ENCODE results near the gene CCDC73. TPM values are rescaled to one million over a fixed set of nuclear protein-coding genes. Genes with fewer than 3 reads are reported as not detected.
"Not testable (repeated sequence)": the region's sequence is repeated elsewhere in the genome, so short reads cannot be mapped to it uniquely, and the experiment has no call there.

Gene CCDC73
- total RNA-seq, 1 experiment from 2014 or later: 0.04 TPM

GRCh38 chr11:32597921-32598320 is 196.5 kb downstream of the CCDC73 start:
- Histone ChIP-seq H2AFZ (ENCODE audit: low read length) (no peak overlapping the region), H3T11ph (ENCODE audit: low read length) (no peak overlapping the region), H3K79me2 (ENCODE audit: insufficient read depth, low read length) (no peaks in the 10 kb centered on the region), H3K4me1 (ENCODE audit: insufficient read depth, low read length) (no peaks in the 10 kb centered on the region), H4K5ac (ENCODE audit: insufficient read length, low read depth, low read length) (no peak overlapping the region), H3K14ac (ENCODE audit: insufficient read depth, low read length) (no peak overlapping the region), H4K8ac (replicated peaks; ENCODE audit: insufficient read length, low read depth, low read length) (no peak overlapping the region), H3K79me1 (ENCODE audit: insufficient read depth, low read depth, low read length, poor library complexity, severe bottlenecking) (no peaks in the 10 kb centered on the region), H3K23me2 (ENCODE audit: insufficient read length, low read depth, low read length, poor library complexity, severe bottlenecking) (no peaks in the 10 kb centered on the region), H3K23ac (ENCODE audit: insufficient read length, low read depth, low read length) (no peak overlapping the region), H2BK20ac (ENCODE audit: low read depth, low read length, poor library complexity, severe bottlenecking) (no peak overlapping the region), H3K9ac (ENCODE audit: extremely low read depth, insufficient read length, low read length) (no peak overlapping the region), H3K56ac (ENCODE audit: insufficient read length, low read depth, low read length) (no peak overlapping the region), H4K91ac (ENCODE audit: insufficient read length, low read depth, low read length) (no peak overlapping the region), H3K4ac (ENCODE audit: low read depth, low read length) (no peak overlapping the region), H2BK12ac (ENCODE audit: insufficient read length, low read depth, low read length) (no peak overlapping the region), H2BK15ac (ENCODE audit: low read depth, low read length) (no peak overlapping the region), H3K27me3 (ENCODE audit: insufficient read depth, low read length) (no peaks in the 10 kb centered on the region), H2AK5ac (ENCODE audit: insufficient read length, low read length) (no peak overlapping the region), H2BK5ac (ENCODE audit: insufficient read length, low read length) (no peak overlapping the region), H3K18ac (ENCODE audit: insufficient read length, low read depth, low read length) (no peak overlapping the region), H4K20me1 (ENCODE audit: control insufficient read depth, insufficient read depth, insufficient read length) (no peaks in the 10 kb centered on the region), H2BK120ac (ENCODE audit: low read depth, low read length, poor library complexity, severe bottlenecking) (no peak overlapping the region), H3K27ac (ENCODE audit: insufficient read length, low read depth, low read length) (no peak overlapping the region), H3K4me2 (ENCODE audit: insufficient read depth, insufficient read length, low read length) (no peak overlapping the region), H3K9me3 (ENCODE audit: control insufficient read depth, low read depth, low read length) (no peaks in the 10 kb centered on the region)
- peak overlapping the region in 1 of 3 experiments; percentile 3; a peak in 2 of 7 replicates for H3K27ac Mint-ChIP-seq
- no peak for DNase-seq
- H3K9me3 Mint-ChIP-seq: no peaks in the 10 kb centered on the region
- WGBS (ENCODE audit: extremely low coverage, insufficient read length, low lambda C conversion rate): no CpG with 5 or more reads among the region's 1 CpG
- H3K4me3 Mint-ChIP-seq: no peak overlapping the region
- TF ChIP-seq CTCF (conservative IDR thresholded peaks at IDR 0.05): no peak
- no peaks in the 10 kb centered on the region for H3K27me3 Mint-ChIP-seq (ENCODE audit: low read depth)
- peaks cover 7 to 12% of the 10 kb centered on the region in 2 experiments for H3K4me1 Mint-ChIP-seq
- peaks cover 43 to 79% (median 70%) of the 10 kb centered on the region in 3 experiments for H3K36me3 Mint-ChIP-seq (ENCODE audit: insufficient read depth in 1 of 3, low read depth in 3 of 3)

DNA sequence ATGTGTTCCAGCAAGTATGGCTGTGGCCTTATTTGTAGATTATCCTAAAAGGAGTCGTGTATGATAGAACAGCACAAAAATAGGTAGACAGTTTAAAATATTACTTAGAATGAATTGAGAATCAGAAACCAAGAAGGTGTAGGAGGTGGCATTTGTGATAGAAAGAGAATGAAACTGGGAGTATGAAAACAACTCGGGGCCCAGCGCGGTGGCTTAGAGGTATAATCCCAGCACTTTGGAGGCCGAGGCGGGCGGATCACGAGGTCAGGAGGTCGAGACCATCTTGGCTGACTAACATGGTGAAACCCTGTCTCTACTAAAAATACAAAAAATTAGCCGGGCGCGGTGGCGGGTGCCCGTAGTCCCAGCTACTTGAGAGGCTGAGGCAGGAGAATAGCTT is 198.3 kb downstream of the CCDC73 start:
- peaks cover 44 to 79% (median 74%) of the 10 kb centered on the region in 3 experiments for H3K36me3 Mint-ChIP-seq (ENCODE audit: insufficient read depth in 1 of 3, low read depth in 3 of 3)

More for the DNA sequence above, 198.3 kb downstream of the CCDC73 start:
- H3K23ac ChIP-seq (ENCODE audit: insufficient read length, low read depth, low read length); H3K79me1 ChIP-seq (ENCODE audit: insufficient read depth, low read depth, low read length, poor library complexity, severe bottlenecking); H3K23me2 ChIP-seq (ENCODE audit: insufficient read length, low read depth, low read length, poor library complexity, severe bottlenecking); H2BK15ac ChIP-seq (ENCODE audit: low read depth, low read length); H3K4me3 Mint-ChIP-seq; DNase-seq; H3K14ac ChIP-seq (ENCODE audit: insufficient read depth, low read length); H3K27ac ChIP-seq (ENCODE audit: insufficient read length, low read depth, low read length); H2BK12ac ChIP-seq (ENCODE audit: insufficient read length, low read depth, low read length); H3K4me1 ChIP-seq (ENCODE audit: insufficient read depth, low read length); H2BK5ac ChIP-seq (ENCODE audit: insufficient read length, low read length); H3K27me3 Mint-ChIP-seq (ENCODE audit: low read depth); H3K4me2 ChIP-seq (ENCODE audit: insufficient read depth, insufficient read length, low read length); H3K27ac Mint-ChIP-seq; H3K79me2 ChIP-seq (ENCODE audit: insufficient read depth, low read length); H2AK5ac ChIP-seq (ENCODE audit: insufficient read length, low read length); H4K20me1 ChIP-seq (ENCODE audit: control insufficient read depth, insufficient read depth, insufficient read length); H3T11ph ChIP-seq (ENCODE audit: low read length); H2BK20ac ChIP-seq (ENCODE audit: low read depth, low read length, poor library complexity, severe bottlenecking); H4K8ac ChIP-seq (replicated peaks; ENCODE audit: insufficient read length, low read depth, low read length); H3K56ac ChIP-seq (ENCODE audit: insufficient read length, low read depth, low read length); H4K5ac ChIP-seq (ENCODE audit: insufficient read length, low read depth, low read length); H3K9me3 ChIP-seq (ENCODE audit: control insufficient read depth, low read depth, low read length); H4K91ac ChIP-seq (ENCODE audit: insufficient read length, low read depth, low read length); H2BK120ac ChIP-seq (ENCODE audit: low read depth, low read length, poor library complexity, severe bottlenecking); H3K4ac ChIP-seq (ENCODE audit: low read depth, low read length); H3K18ac ChIP-seq (ENCODE audit: insufficient read length, low read depth, low read length); H2AFZ ChIP-seq (ENCODE audit: low read length); H3K27me3 ChIP-seq (ENCODE audit: insufficient read depth, low read length); H3K9ac ChIP-seq (ENCODE audit: extremely low read depth, insufficient read length, low read length); H3K9me3 Mint-ChIP-seq: not testable (repeated sequence)
- no CpG with 5 or more reads among the region's 14 CpGs for WGBS (ENCODE audit: extremely low coverage, insufficient read length, low lambda C conversion rate)
- peaks cover 7 to 12% of the 10 kb centered on the region in 2 experiments for H3K4me1 Mint-ChIP-seq
